KOPT-K1 (cell line): ENCODE results near the gene BEAN1.

Source experiments
- H3K27ac ChIP-seq: fragments of 200-600 bp; sonication (generic); 2 replicates; pipeline ENCODE4 v1.5.1; 2016; ENCODE audit warnings: antibody characterized with exemption, mild to moderate bottlenecking, low read depth, low read length; ENCODE audit not compliant: poor library complexity, severe bottlenecking
- H3K36me3 ChIP-seq: fragments of 200-600 bp; sonication (generic); 2 replicates; pipeline ENCODE4 v1.5.1; 2017; ENCODE audit warnings: antibody characterized with exemption, mild to moderate bottlenecking, low read length, moderate library complexity; ENCODE audit not compliant: insufficient read depth
- H3K9me3 ChIP-seq: fragments of 200-600 bp; sonication (generic); 2 replicates; pipeline ENCODE4 v1.5.1; 2017; ENCODE audit warnings: antibody characterized with exemption, low read length, mild to moderate bottlenecking; ENCODE audit not compliant: insufficient read depth, poor library complexity, severe bottlenecking

BEAN1 gene

GRCh38 chr16:66389256-66390176 is 37.6 kb upstream of the BEAN1 start:
- no peaks in the 10 kb centered on the region for H3K36me3 ChIP-seq
- H3K9me3 ChIP-seq, result no peaks in the 10 kb centered on the region
- H3K27ac ChIP-seq, result no peak overlapping the region

GRCh38 chr16:66390346-66391108 is 36.6 kb upstream of the BEAN1 start:
- Histone ChIP-seq H3K27ac (no peak overlapping the region), H3K36me3 (no peaks in the 10 kb centered on the region), H3K9me3 (no peaks in the 10 kb centered on the region)

- Histone ChIP-seq H3K36me3 (no peaks in the 10 kb centered on the region), H3K9me3 (no peaks in the 10 kb centered on the region), H3K27ac (no peak overlapping the region)
Measured at GRCh38 chr16:66391726-66392670, 35.1 kb upstream of the BEAN1 start.

- Histone ChIP-seq H3K36me3 (no peaks in the 10 kb centered on the region), H3K27ac (no peak overlapping the region), H3K9me3 (no peaks in the 10 kb centered on the region)
Measured at GRCh38 chr16:66395806-66396555, 31.1 kb upstream of the BEAN1 start.

- no peak overlapping the region for H3K27ac ChIP-seq
- H3K9me3 ChIP-seq, result no peaks in the 10 kb centered on the region
- no peaks in the 10 kb centered on the region for H3K36me3 ChIP-seq
Measured at GRCh38 chr16:66397736-66398433, 29.2 kb upstream of the BEAN1 start.

GRCh38 chr16:66399031-66399430 is 28.1 kb upstream of the BEAN1 start:
- no peaks in the 10 kb centered on the region for H3K9me3 ChIP-seq
- no peaks in the 10 kb centered on the region for H3K36me3 ChIP-seq
- no peak overlapping the region for H3K27ac ChIP-seq

GRCh38 chr16:66399930-66400329 is 27.2 kb upstream of the BEAN1 start:
- H3K27ac ChIP-seq, result no peak overlapping the region
- H3K9me3 ChIP-seq, result peaks cover 2% of the 10 kb centered on the region
- no peaks in the 10 kb centered on the region for H3K36me3 ChIP-seq

- Histone ChIP-seq H3K9me3 (peaks cover 7% of the 10 kb centered on the region), H3K27ac (no peak overlapping the region), H3K36me3 (no peaks in the 10 kb centered on the region)
Measured at GRCh38 chr16:66400503-66401380, 26.4 kb upstream of the BEAN1 start.

GRCh38 chr16:66401610-66402009 is 25.5 kb upstream of the BEAN1 start:
- no peak overlapping the region for H3K27ac ChIP-seq
- peaks cover 7% of the 10 kb centered on the region for H3K9me3 ChIP-seq
- no peaks in the 10 kb centered on the region for H3K36me3 ChIP-seq

- H3K27ac ChIP-seq, result no peak overlapping the region
- peaks cover 7% of the 10 kb centered on the region for H3K9me3 ChIP-seq
- H3K36me3 ChIP-seq, result no peaks in the 10 kb centered on the region
Measured at GRCh38 chr16:66402166-66402565, 24.9 kb upstream of the BEAN1 start.

- no peaks in the 10 kb centered on the region for H3K36me3 ChIP-seq
- H3K27ac ChIP-seq, result no peak overlapping the region
- peaks cover 7% of the 10 kb centered on the region for H3K9me3 ChIP-seq
Measured at GRCh38 chr16:66402591-66403230, 24.4 kb upstream of the BEAN1 start.

- Histone ChIP-seq H3K36me3 (no peaks in the 10 kb centered on the region), H3K9me3 (peaks cover 7% of the 10 kb centered on the region), H3K27ac (no peak overlapping the region)
Measured at GRCh38 chr16:66403531-66404145, 23.5 kb upstream of the BEAN1 start.
